Dendritic cell treated with granulocyte-macrophage colony-stimulating factor and Interleukin-4, amounts not matched to agents 40 ng/mL and 50 ng/mL, for 4 days (primary cell): Measurements from ENCODE around the gene SLAMF6.

Source experiments
- H3K27ac Mint-ChIP-seq: one replicate; pipeline ENCODE4 v1.8.0; 2022; ENCODE audit warnings: mild to moderate bottlenecking, mixed read lengths
- H3K27me3 Mint-ChIP-seq: one replicate; pipeline ENCODE4 v1.8.0; 2022; ENCODE audit warnings: mild to moderate bottlenecking, mixed read lengths
- H3K36me3 Mint-ChIP-seq: one replicate; pipeline ENCODE4 v1.8.0; 2022; ENCODE audit warnings: low read depth, mixed read lengths
- H3K4me1 Mint-ChIP-seq: one replicate; pipeline ENCODE4 v1.8.0; 2022; ENCODE audit warnings: low read depth, mixed read lengths
- H3K4me3 Mint-ChIP-seq: one replicate; pipeline ENCODE4 v1.8.0; 2022; ENCODE audit warnings: mild to moderate bottlenecking, moderate library complexity, mixed read lengths
- H3K9me3 Mint-ChIP-seq: one replicate; pipeline ENCODE4 v1.8.0; 2022; ENCODE audit warnings: mixed read lengths
- intact Hi-C: fragments of 100-400 bp; cut with micrococcal nuclease; formaldehyde crosslinking; loops from one replicate; pipeline ENCODE4 v1.15.0; 2022

Gene SLAMF6

DNA sequence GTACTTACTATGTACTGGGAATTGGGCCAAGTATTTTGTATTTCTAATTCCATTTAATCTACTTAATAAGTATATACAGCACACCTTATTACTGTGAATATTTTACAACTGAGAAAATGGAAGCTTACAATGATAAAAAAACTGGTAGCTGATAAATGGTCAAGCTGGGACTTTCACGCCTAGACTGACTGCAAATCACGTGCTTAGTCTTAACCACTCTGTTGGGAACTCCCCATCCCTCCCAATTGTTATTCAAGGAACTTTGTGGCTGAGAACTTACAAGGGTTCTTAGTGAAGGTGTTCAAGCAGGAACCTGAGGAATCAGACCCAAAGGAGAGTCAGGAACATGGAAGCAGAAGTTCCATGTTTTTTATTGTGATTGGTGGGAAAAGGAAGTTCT is 29.4 kb upstream of the SLAMF6 start:
- no peak overlapping the region for H3K4me3 Mint-ChIP-seq
- H3K27ac Mint-ChIP-seq, result no peak overlapping the region
- no peaks in the 10 kb centered on the region for H3K9me3 Mint-ChIP-seq
- peaks cover 72% of the 10 kb centered on the region for H3K4me1 Mint-ChIP-seq
- intact Hi-C loops, result no loop called here
- H3K27me3 Mint-ChIP-seq, result no peaks in the 10 kb centered on the region
- peaks cover 84% of the 10 kb centered on the region for H3K36me3 Mint-ChIP-seq

DNA sequence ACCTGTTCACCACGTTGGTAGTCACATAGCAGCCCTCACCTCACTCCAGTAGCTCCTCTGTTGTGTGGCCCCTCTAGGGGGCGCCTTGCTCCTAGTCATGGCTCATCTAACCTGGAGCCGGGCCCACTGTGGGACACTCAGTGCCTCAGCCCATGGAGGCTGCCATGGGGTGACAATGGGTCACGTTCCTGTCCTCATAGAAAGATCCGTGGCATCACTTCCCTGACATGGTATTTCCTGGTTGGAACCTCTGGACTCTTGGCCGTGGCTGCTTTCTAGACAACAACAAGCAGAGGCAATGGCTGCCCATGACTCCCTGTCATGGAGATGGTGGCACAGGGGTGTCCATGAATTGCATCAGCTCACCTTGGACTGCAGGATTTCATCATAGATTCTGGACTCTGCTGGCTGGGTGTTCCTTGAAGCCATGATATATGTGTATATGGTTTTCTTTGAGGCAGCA is 27.5 kb upstream of the SLAMF6 start:
- no peaks in the 10 kb centered on the region for H3K9me3 Mint-ChIP-seq
- peak overlapping the region; percentile 77 for H3K27ac Mint-ChIP-seq
- no peaks in the 10 kb centered on the region for H3K27me3 Mint-ChIP-seq
- H3K4me1 Mint-ChIP-seq, result peaks cover 81% of the 10 kb centered on the region
- intact Hi-C loops, result no loop called here
- no peak overlapping the region for H3K4me3 Mint-ChIP-seq
- peaks cover 93% of the 10 kb centered on the region for H3K36me3 Mint-ChIP-seq

DNA sequence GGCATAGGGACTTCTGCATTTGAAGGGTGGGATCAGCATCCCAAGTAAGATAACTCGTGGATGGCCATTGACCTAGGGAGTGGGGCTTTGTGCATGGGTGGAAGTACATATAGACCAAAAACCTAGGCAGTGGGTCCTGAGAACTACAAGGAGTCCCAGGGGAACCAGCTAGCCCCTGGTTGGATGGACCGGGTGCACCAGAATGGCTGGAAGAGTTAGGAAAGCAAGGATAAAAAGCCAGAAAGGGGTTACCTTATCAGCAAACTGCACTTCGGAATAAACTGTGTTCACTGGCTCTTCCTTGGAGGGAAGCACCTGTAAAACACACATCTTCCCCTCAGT is 26.6 kb upstream of the SLAMF6 start:
- Mint-ChIP-seq H3K27me3 (no peaks in the 10 kb centered on the region), H3K9me3 (no peaks in the 10 kb centered on the region), H3K4me3 (no peak overlapping the region), H3K4me1 (peaks cover 85% of the 10 kb centered on the region), H3K27ac (peak overlapping the region; percentile 77), H3K36me3 (peaks cover 96% of the 10 kb centered on the region)
- intact Hi-C loops, result no loop called here

DNA sequence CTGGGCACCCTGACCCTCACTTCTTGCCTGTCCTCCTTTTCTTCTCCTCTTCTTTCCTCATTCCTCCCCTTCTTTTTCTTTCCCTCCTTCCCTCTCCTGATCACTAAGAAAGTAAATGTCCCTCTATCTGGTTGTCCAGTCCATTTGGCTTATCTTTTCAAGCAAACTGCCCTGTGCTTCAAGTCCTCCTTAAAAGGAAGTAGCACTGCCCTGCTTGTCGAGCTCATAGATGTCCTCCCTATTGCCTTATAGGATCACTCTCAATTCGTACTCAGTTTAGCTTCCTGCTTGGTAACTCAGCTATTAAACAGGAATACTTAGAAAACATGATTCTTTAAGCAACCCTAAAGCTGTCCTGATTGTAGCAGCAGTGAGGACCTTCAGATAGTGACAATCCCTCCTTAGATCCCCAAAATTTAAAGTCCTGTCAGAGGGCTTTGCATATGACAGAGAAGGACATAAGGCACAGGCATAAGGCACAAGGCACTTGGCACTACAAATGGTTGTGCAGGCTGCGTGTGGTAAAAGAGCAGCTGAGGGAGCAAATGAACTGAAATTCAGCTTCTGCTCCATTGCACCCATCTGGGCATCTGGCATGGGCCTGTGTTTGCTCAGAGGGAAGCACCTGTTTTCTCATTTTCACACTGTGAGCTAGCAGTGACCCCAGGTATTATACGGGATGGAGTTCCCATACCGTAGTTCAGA is 26.1 kb upstream of the SLAMF6 start:
- H3K36me3 Mint-ChIP-seq, result peaks cover 98% of the 10 kb centered on the region
- peak overlapping the region; percentile 14 for H3K4me3 Mint-ChIP-seq
- intact Hi-C loops, result no loop called here
- peaks cover 90% of the 10 kb centered on the region for H3K4me1 Mint-ChIP-seq
- peak overlapping the region; percentile 77 for H3K27ac Mint-ChIP-seq
- H3K9me3 Mint-ChIP-seq, result no peaks in the 10 kb centered on the region
- H3K27me3 Mint-ChIP-seq, result no peaks in the 10 kb centered on the region

DNA sequence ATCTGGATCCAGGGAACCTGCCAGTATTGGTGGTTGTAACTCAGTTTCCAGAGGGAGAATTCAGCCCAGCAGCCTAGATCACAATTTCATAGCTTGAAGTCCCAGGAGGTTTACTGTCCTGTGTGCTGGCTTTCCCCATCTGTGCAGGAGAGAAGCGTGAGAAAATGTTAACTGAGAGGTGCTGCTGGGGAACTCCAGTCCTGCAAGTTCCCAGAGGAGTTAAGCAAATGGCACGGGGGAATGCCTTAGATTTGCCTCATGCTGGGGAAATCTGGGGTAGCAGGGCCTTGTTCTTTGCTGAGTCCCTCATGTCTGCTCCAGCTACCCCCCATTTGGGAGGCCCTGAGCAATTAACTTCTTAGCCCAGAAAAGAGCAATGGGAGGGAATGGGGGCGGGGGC is 25.1 kb upstream of the SLAMF6 start:
- no peaks in the 10 kb centered on the region for H3K27me3 Mint-ChIP-seq
- H3K36me3 Mint-ChIP-seq, result peaks cover 94% of the 10 kb centered on the region
- H3K9me3 Mint-ChIP-seq, result no peaks in the 10 kb centered on the region
- no peak overlapping the region for H3K4me3 Mint-ChIP-seq
- H3K4me1 Mint-ChIP-seq, result peaks cover 86% of the 10 kb centered on the region
- peak overlapping the region; percentile 77 for H3K27ac Mint-ChIP-seq
- intact Hi-C loops, result no loop called here

DNA sequence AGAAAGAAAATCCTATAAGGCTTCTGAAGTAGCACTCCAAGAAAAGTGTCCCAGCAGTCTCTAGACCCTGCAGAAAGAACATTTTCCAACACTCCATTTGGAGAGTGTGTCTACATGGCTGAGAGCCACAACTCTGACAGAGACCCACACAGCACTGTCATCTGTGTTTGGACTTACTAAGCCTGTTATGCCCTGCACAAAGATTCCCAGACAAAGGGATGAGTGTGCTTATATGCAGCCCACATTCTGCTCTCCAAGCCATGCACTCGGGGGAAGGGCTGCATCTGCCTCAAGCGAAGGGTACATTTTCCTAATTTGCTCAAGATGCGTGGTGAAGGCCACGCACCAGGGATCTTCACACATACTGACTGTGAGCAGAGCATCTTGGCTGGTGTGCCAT is 24.4 kb upstream of the SLAMF6 start:
- Mint-ChIP-seq H3K27me3 (no peaks in the 10 kb centered on the region), H3K4me1 (peaks cover 79% of the 10 kb centered on the region), H3K4me3 (no peak overlapping the region), H3K9me3 (no peaks in the 10 kb centered on the region), H3K36me3 (peaks cover 93% of the 10 kb centered on the region), H3K27ac (peak overlapping the region; percentile 77)
- intact Hi-C loops, result loop anchor here (2.0 kb wide), 1 partner anchor 23 kb away; no protein-coding TSS in a partner anchor

DNA sequence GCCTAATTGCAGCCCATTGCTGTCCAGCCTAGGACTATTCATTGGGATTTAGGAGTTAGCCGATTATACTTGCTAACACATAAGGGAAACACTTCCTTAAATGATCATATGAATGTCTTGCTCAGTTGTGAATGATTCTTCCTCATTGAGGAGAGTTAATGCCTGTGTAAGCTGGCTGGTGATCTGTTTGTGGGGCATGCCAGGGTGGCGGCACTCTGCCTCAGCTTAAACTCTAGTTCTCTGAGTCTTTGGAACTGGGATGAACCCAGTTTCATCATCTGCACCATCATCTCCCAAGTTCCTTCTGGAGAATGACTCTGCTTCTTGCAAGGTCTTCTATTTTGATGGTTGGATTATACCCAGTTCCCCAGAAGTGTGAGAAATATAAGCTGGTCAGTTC is 23.9 kb upstream of the SLAMF6 start:
- peaks cover 93% of the 10 kb centered on the region for H3K36me3 Mint-ChIP-seq
- peaks cover 79% of the 10 kb centered on the region for H3K4me1 Mint-ChIP-seq
- no peaks in the 10 kb centered on the region for H3K27me3 Mint-ChIP-seq
- intact Hi-C loops, result loop anchor here (1.0 to 2.0 kb wide), 2 partner anchors 24 to 48 kb away; no protein-coding TSS in a partner anchor
- H3K4me3 Mint-ChIP-seq, result peak overlapping the region; percentile 47
- no peaks in the 10 kb centered on the region for H3K9me3 Mint-ChIP-seq
- H3K27ac Mint-ChIP-seq, result peak overlapping the region; percentile 77

DNA sequence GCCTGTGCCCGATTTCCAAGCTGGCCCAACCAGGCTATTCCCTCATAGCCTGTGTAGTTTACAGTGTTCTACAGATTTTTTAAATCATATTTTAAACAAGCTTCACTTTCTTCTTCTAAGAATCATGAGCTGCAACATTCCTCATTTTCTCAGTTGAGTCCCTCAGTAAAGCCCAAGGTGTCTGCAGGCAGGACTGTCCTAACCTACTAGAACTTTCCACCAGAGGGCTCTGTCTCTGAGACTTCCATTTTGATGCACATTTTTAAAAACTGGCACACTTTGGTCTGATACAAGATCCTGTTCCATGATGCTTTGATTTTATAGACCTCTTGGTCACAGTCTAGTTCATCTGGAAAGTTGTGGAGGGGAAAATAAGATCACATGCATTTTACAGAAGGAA is 21.6 kb upstream of the SLAMF6 start:
- intact Hi-C loops, result loop anchor here (2.0 kb wide), 1 partner anchor 62 kb away; no protein-coding TSS in a partner anchor
- Mint-ChIP-seq H3K4me1 (peaks cover 82% of the 10 kb centered on the region), H3K4me3 (no peak overlapping the region), H3K27ac (peak overlapping the region; percentile 77), H3K27me3 (no peaks in the 10 kb centered on the region), H3K9me3 (no peaks in the 10 kb centered on the region), H3K36me3 (peaks cover 91% of the 10 kb centered on the region)

DNA sequence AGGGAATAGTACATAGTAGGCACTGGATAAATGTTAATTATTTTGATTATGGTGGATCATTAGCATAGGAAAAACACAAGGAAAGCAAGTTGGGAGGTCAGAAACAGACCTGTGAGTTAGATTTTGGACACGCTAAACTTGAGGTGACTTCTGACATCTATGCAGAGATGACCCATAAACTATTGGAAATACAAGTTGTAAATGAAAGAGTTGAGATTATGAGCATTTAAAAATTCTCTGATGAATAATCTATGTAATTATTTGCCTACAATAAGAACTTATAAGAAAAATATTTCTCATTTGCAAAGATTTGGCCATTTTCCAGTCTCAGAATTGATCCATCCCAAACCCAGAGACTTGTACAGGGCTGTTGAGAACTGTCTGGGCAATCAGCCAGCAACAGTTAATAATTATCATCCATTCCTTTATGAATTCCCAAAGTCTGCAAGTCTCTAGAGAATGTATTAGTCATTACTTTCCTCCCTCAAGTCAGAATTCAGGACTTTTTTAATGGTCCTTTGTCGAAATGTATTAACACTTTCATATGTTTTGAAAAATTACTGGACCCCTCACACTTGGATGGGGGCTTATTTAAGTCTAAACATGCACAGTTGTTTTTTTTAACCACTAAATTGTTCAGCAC is 19.4 kb upstream of the SLAMF6 start:
- H3K9me3 Mint-ChIP-seq, result no peaks in the 10 kb centered on the region
- intact Hi-C loops, result no loop called here
- peak overlapping the region; percentile 14 for H3K27ac Mint-ChIP-seq
- peaks cover 63% of the 10 kb centered on the region for H3K4me1 Mint-ChIP-seq
- H3K27me3 Mint-ChIP-seq, result no peaks in the 10 kb centered on the region
- H3K36me3 Mint-ChIP-seq, result peaks cover 86% of the 10 kb centered on the region
- no peak overlapping the region for H3K4me3 Mint-ChIP-seq

DNA sequence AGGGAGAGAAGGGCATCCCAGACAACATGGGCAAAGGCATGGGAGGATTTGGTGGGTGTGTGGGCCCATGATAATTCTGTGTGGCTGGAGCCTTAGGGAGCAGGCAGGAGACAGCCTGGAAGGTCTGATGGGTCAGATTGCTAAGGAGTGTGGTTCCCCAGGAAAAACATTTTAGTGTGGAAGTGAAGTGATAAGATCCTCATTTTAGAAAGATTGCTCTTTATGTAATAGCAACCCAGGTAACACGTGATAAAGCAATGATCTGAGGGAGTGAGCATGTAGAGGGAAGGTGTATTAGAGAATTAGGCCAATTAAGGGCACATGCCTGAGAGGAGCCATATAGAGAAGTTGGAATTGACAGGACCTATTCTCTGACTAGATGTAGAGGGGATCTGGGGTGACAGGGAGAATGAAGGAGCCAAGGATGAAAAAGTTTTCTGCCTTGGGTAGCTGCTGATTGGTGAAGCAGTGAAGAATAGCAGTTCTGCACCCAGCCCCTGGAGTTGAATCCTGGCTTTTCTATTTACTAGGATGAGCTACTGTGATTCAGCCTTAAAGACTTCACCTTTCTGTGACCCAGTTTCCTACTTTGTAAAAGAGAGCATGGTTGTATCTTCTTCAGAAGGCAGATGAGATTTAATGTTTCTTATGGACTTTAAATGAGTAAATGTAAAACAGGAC is 18.7 kb upstream of the SLAMF6 start:
- no peaks in the 10 kb centered on the region for H3K27me3 Mint-ChIP-seq
- no peak overlapping the region for H3K4me3 Mint-ChIP-seq
- H3K36me3 Mint-ChIP-seq, result peaks cover 81% of the 10 kb centered on the region
- peak overlapping the region; percentile 14 for H3K27ac Mint-ChIP-seq
- no peaks in the 10 kb centered on the region for H3K9me3 Mint-ChIP-seq
- H3K4me1 Mint-ChIP-seq, result peaks cover 57% of the 10 kb centered on the region
- intact Hi-C loops, result loop anchor here (2.0 kb wide), 1 partner anchor 43 kb away; no protein-coding TSS in a partner anchor

DNA sequence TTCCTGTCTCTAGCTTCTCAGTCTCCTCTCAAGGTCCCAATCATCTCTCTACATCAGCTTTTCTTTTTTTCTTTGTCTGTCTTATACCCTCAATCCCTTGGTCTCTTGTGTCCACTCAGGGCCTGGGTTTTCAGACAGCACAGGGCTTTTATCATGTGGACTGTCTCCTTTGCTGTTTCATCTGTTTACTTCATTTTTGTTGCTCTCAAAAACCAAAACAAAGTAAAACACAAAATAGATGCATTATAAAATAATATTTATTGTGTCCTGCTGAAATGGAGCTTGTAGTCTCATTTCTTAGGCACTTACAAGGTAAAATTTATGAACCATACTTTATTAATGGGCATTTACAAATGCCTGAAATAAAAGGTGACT is 17.8 kb upstream of the SLAMF6 start:
- Mint-ChIP-seq H3K4me1 (peaks cover 48% of the 10 kb centered on the region), H3K27ac (peak overlapping the region; percentile 83), H3K36me3 (peaks cover 77% of the 10 kb centered on the region), H3K9me3 (peaks cover 7% of the 10 kb centered on the region), H3K27me3 (no peaks in the 10 kb centered on the region), H3K4me3 (no peak overlapping the region)
- intact Hi-C loops, result loop anchor here (2.0 kb wide), 1 partner anchor 42 kb away; no protein-coding TSS in a partner anchor

DNA sequence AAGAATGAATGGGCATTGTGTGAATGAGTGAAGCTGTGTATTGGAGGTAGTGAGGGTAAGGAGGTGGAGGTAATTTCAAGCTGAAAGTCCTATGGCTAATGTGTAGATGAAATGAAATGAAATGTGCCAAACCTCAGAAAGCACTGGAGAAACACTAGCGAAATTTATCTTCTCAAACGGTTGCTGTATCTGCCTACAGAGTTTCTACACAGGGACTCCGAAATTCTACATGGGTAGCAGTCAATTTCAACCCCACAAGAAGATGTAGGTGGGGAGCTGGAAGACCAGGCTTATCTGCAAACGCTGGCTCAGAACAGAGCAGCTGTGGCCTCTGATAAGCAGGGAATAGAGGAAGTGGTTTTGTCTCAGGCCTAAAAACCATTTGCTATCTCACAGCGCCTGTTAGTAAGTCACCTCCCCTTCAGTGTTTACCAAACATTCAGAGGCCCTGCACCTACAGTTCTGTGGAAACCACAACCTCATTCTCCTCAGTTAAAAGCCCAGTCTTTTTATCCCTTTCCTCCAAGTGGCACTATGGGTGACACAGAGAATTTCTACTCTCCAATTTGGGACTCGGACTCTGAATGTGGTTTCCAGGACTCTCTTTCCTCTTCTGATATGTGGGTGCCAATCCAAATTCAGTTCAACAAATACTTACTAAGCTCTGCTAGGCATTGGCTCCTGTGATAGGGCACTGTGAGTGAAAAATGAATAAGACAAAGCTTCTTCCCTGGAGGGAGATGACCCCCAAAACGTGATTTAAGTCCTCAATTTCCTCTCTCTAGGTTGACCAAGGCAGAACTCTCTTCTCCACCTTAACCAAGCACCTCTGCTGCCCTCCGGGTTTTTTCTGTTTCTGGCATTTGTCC is 17.2 kb upstream of the SLAMF6 start:
- Mint-ChIP-seq H3K27me3 (no peaks in the 10 kb centered on the region), H3K36me3 (peaks cover 76% of the 10 kb centered on the region), H3K4me1 (peaks cover 46% of the 10 kb centered on the region), H3K4me3 (no peak overlapping the region), H3K27ac (peak overlapping the region; percentile 83), H3K9me3 (peaks cover 14% of the 10 kb centered on the region)
- intact Hi-C loops, result loop anchor here (2.0 kb wide), 1 partner anchor 41 kb away; no protein-coding TSS in a partner anchor

DNA sequence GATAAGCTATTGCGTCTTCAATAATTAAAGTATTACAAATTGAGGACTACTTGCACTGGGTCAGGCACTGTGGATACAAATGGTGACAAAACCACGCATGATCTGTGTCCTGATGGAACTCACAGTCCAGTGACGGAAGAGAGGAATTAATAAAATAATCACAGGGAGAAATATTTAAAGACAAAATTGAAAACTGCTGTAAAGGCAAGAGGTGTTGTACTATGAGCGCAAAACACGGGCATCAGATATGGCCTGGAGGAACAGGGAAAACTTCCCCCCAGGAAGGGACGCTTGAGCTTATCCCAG is 16.6 kb upstream of the SLAMF6 start:
- Mint-ChIP-seq H3K9me3 (peaks cover 20% of the 10 kb centered on the region), H3K36me3 (peaks cover 75% of the 10 kb centered on the region), H3K4me3 (no peak overlapping the region), H3K27ac (peak overlapping the region; percentile 83), H3K4me1 (peaks cover 40% of the 10 kb centered on the region), H3K27me3 (no peaks in the 10 kb centered on the region)
- intact Hi-C loops, result no loop called here
